ENCODE measurements around the gene PTS.

PTS gene

GRCh38 chr11:112229746-112230433, 3.7 kb downstream of the PTS start:
- CTCF ChIA-PET: interaction anchor here (2.5 to 22.7 kb wide), 2 partner anchors 10 to 50 kb away, joined by 10 to 970 read pairs; no protein-coding TSS in a partner anchor
- POLR2A ChIA-PET: interaction anchor here (2.0 kb wide), 1 partner anchor 11 kb away, joined by 9 read pairs; no protein-coding TSS in a partner anchor
- peak; percentile 90 for DNase-seq (ENCODE audit: low read depth, low spot score)
- no peak for TF ChIP-seq CTCF (IDR thresholded peaks at IDR 0.05; ENCODE audit: insufficient read depth, low read length, missing control alignments)
- no peak overlapping the region for H3K4me3 ChIP-seq (ENCODE audit: low read depth, low read length)

GRCh38 chr11:112231952-112232351, 5.7 kb downstream of the PTS start:
- POLR2A ChIA-PET: no interaction called here
- CTCF ChIA-PET: interaction anchor here (1.0 to 22.7 kb wide), 3 partner anchors 11 to 48 kb away, joined by 3 to 970 read pairs (median 4); no protein-coding TSS in a partner anchor

GRCh38 chr11:112235750-112236390, 9.6 kb downstream of the PTS start:
- ChIA-PET CTCF (no interaction called here), POLR2A (no interaction called here)
- DNase-seq (ENCODE audit: low read depth, low spot score): no peak
- TF ChIP-seq CTCF (IDR thresholded peaks at IDR 0.05; ENCODE audit: insufficient read depth, low read length, missing control alignments): no peak
- H3K4me3 ChIP-seq (ENCODE audit: low read depth, low read length): no peak overlapping the region

More at GRCh38 chr11:112231952-112232351, 5.7 kb downstream of the PTS start:
- TF ChIP-seq CTCF (IDR thresholded peaks at IDR 0.05; ENCODE audit: insufficient read depth, low read length, missing control alignments): no peak
- no peak overlapping the region for H3K4me3 ChIP-seq (ENCODE audit: low read depth, low read length)
- no peak for DNase-seq (ENCODE audit: low read depth, low spot score)

- ChIA-PET POLR2A (no interaction called here), CTCF (interaction anchor here (1.0 to 1.7 kb wide), 3 partner anchors 12 to 43 kb away, joined by 3 to 6 read pairs (median 3); no protein-coding TSS in a partner anchor)
- no peak overlapping the region for H3K4me3 ChIP-seq (ENCODE audit: low read depth, low read length)
- no peak for TF ChIP-seq CTCF (IDR thresholded peaks at IDR 0.05; ENCODE audit: insufficient read depth, low read length, missing control alignments)
- no peak for DNase-seq (ENCODE audit: low read depth, low spot score)
These were observed 11.2 kb downstream of the PTS start for GRCh38 chr11:112237451-112237850.

GRCh38 chr11:112238041-112238440, 11.8 kb downstream of the PTS start:
- POLR2A ChIA-PET: no interaction called here
- CTCF ChIA-PET: interaction anchor here (1.2 to 1.7 kb wide), 2 partner anchors 17 to 19 kb away, joined by 3 to 6 read pairs; no protein-coding TSS in a partner anchor
- TF ChIP-seq CTCF (IDR thresholded peaks at IDR 0.05; ENCODE audit: insufficient read depth, low read length, missing control alignments): no peak
- no peak overlapping the region for H3K4me3 ChIP-seq (ENCODE audit: low read depth, low read length)
- no peak for DNase-seq (ENCODE audit: low read depth, low spot score)

- no peak for TF ChIP-seq CTCF (IDR thresholded peaks at IDR 0.05; ENCODE audit: insufficient read depth, low read length, missing control alignments)
- POLR2A ChIA-PET: interaction anchor here (1.8 kb wide), 1 partner anchor 11 kb away, joined by 9 read pairs; no protein-coding TSS in a partner anchor
- no peak overlapping the region for H3K4me3 ChIP-seq (ENCODE audit: low read depth, low read length)
- DNase-seq (ENCODE audit: low read depth, low spot score): peak; percentile 83
- CTCF ChIA-PET: interaction anchor here (1.7 to 2.1 kb wide), 2 partner anchors 22 to 38 kb away, joined by 8 to 11 read pairs; no protein-coding TSS in a partner anchor
These were observed 15.3 kb downstream of the PTS start for GRCh38 chr11:112241486-112241885.

All from AG04449 (cell line).